Mesothelial cell of epicardium (in vitro differentiated cells): Measurements from ENCODE around the gene NFASC. TPM values are rescaled to one million over a fixed set of nuclear protein-coding genes. Genes with fewer than 3 reads are reported as not detected.

Experiments
- DNase-seq, 2 experiments: peaks; one replicate each; pipeline ENCODE4 v3.0.0; 2021; ENCODE audit warnings: low spot score in 2 of 2; ENCODE audit not compliant: unreplicated experiment in 2 of 2
- H3K27ac Mint-ChIP-seq: 2 replicates; pipeline ENCODE4 v1.8.0; 2021; ENCODE audit warnings: mixed read lengths
- H3K27me3 Mint-ChIP-seq: 2 replicates; pipeline ENCODE4 v1.8.0; 2021; ENCODE audit warnings: low read depth, mixed read lengths
- H3K36me3 Mint-ChIP-seq: 2 replicates; pipeline ENCODE4 v1.8.0; 2021; ENCODE audit warnings: mixed read lengths
- H3K4me1 Mint-ChIP-seq: 2 replicates; pipeline ENCODE4 v1.8.0; 2021; ENCODE audit warnings: mixed read lengths
- H3K4me3 Mint-ChIP-seq: 2 replicates; pipeline ENCODE4 v1.8.0; 2021; ENCODE audit warnings: mild to moderate bottlenecking, moderate library complexity, mixed read lengths
- H3K9me3 Mint-ChIP-seq: 2 replicates; pipeline ENCODE4 v1.8.0; 2021; ENCODE audit warnings: mixed read lengths
- CTCF ChIP-seq: fragments of 200-600 bp; sonication (generic); IDR thresholded peaks from one replicate; pipeline ENCODE4 v1.5.0; 2021; ENCODE audit warnings: antibody characterized with exemption; ENCODE audit not compliant: unreplicated experiment
- total RNA-seq: library from RNA; stranded (reverse); gene quantifications from 3 replicates; pipeline ENCODE4 v1.2.1, GENCODE V29; 2021

Gene NFASC
- total RNA-seq, 1 donor from 2014 or later = 0.72 TPM

GRCh38 chr1:204946640-204947039, 76.0 kb downstream of the NFASC start:
- Mint-ChIP-seq H3K4me3 (no peak overlapping the region), H3K27me3 (peaks cover 56% of the 10 kb centered on the region), H3K4me1 (no peaks in the 10 kb centered on the region), H3K36me3 (no peaks in the 10 kb centered on the region), H3K9me3 (no peaks in the 10 kb centered on the region), H3K27ac (no peak overlapping the region)
- TF ChIP-seq CTCF = no peak
- no peak for DNase-seq

GRCh38 chr1:204947338-204947737, 76.7 kb downstream of the NFASC start:
- no peak overlapping the region for H3K4me3 Mint-ChIP-seq
- no peaks in the 10 kb centered on the region for H3K9me3 Mint-ChIP-seq

GRCh38 chr1:204947747-204948146, 77.1 kb downstream of the NFASC start:
- Mint-ChIP-seq H3K4me3 (no peak overlapping the region), H3K27me3 (peaks cover 61% of the 10 kb centered on the region), H3K4me1 (no peaks in the 10 kb centered on the region), H3K27ac (no peak overlapping the region), H3K36me3 (no peaks in the 10 kb centered on the region), H3K9me3 (no peaks in the 10 kb centered on the region)
- TF ChIP-seq CTCF = no peak
- no peak for DNase-seq

More at GRCh38 chr1:204947338-204947737, 76.7 kb downstream of the NFASC start:
- no peak for DNase-seq
- no peak for TF ChIP-seq CTCF
- Mint-ChIP-seq H3K4me1 (no peaks in the 10 kb centered on the region), H3K27me3 (peaks cover 61% of the 10 kb centered on the region), H3K27ac (no peak overlapping the region), H3K36me3 (no peaks in the 10 kb centered on the region)

- no peak overlapping the region for H3K4me3 Mint-ChIP-seq
- peaks cover 64% of the 10 kb centered on the region for H3K27me3 Mint-ChIP-seq
- no peaks in the 10 kb centered on the region for H3K4me1 Mint-ChIP-seq
- no peak for DNase-seq
- no peaks in the 10 kb centered on the region for H3K9me3 Mint-ChIP-seq
- H3K36me3 Mint-ChIP-seq = no peaks in the 10 kb centered on the region
- TF ChIP-seq CTCF = no peak
- H3K27ac Mint-ChIP-seq = no peak overlapping the region
These were observed 79.8 kb downstream of the NFASC start for GRCh38 chr1:204950353-204951001.

- no peaks in the 10 kb centered on the region for H3K9me3 Mint-ChIP-seq
- TF ChIP-seq CTCF = no peak
- no peak overlapping the region for H3K4me3 Mint-ChIP-seq
- H3K27me3 Mint-ChIP-seq = peaks cover 91% of the 10 kb centered on the region
- H3K27ac Mint-ChIP-seq = no peak overlapping the region
- no peaks in the 10 kb centered on the region for H3K36me3 Mint-ChIP-seq
- DNase-seq = no peak
- H3K4me1 Mint-ChIP-seq = no peaks in the 10 kb centered on the region
These were observed 88.0 kb downstream of the NFASC start for GRCh38 chr1:204958317-204959307.
